DND-41 (cell line): ENCODE data around the gene ERC2.

Source experiments
- CTCF ChIP-seq: IDR thresholded peaks from 2 replicates; pipeline ENCODE4 v1.5.1; 2012; ENCODE audit warnings: borderline replicate concordance, low read length, moderate library complexity, mild to moderate bottlenecking; ENCODE audit not compliant: poor library complexity, severe bottlenecking; ENCODE audit errors: extremely low read depth
- EZH2 ChIP-seq: IDR thresholded peaks from 3 replicates; pipeline ENCODE4 v1.6.1; 2012; ENCODE audit warnings: borderline replicate concordance, low read depth, mild to moderate bottlenecking, moderate library complexity, low read length, inconsistent platforms; ENCODE audit not compliant: severe bottlenecking

- TF ChIP-seq CTCF (no peak), EZH2 (no peak)
Measured at GRCh38 chr3:55556619-55557537, 911.4 kb downstream of the ERC2 start.
